ENCODE measurements around the gene IGFBP3. TPM values are rescaled to one million over a fixed set of nuclear protein-coding genes. Genes with fewer than 3 reads are reported as not detected.

Gene IGFBP3
- total and polyA plus RNA-seq, 9 of the 15 experiments (the other 6 are each of a cell fraction or from before 2014, with no cell fraction given), result 0.08 to 0.22 (median 0.10) TPM; not detected in 5

- no peaks in the 10 kb centered on the region for H3K9me3 ChIP-seq (replicated peaks; ENCODE audit: control insufficient read depth, insufficient read depth, low read depth, low read length)
- no peaks in the 10 kb centered on the region for H3K9me1 ChIP-seq (ENCODE audit: control insufficient read depth, insufficient read depth, low read length)
- DNase-seq (ENCODE audit: extremely low read depth in 1 of 4, low spot score in 3 of 4), result no peak
- no peaks in the 10 kb centered on the region for H3K79me2 ChIP-seq (ENCODE audit: control insufficient read depth, insufficient read depth, low read length)
- H3K4me2 ChIP-seq (ENCODE audit: insufficient read depth, low read length), result no peak overlapping the region
- H4K20me1 ChIP-seq (replicated peaks; ENCODE audit: control insufficient read depth, insufficient read depth, low read length), result no peaks in the 10 kb centered on the region
- no peaks in the 10 kb centered on the region for H3K36me3 ChIP-seq (ENCODE audit: control insufficient read depth, insufficient read depth, low read length)
- intact Hi-C loops (cut with micrococcal nuclease) (no loop called here), in situ Hi-C loops (cut with MboI) (no loop called here)
- CTCF ChIA-PET (ENCODE audit: low intra/inter-chr PET ratio), result no interaction called here
- no peak for FAIRE-seq
- ATAC-seq, result no peak
- H3K4me3 ChIP-seq, result no peak overlapping the region
- H2AFZ ChIP-seq (ENCODE audit: low read depth, low read length), result no peak overlapping the region
- H3K9ac ChIP-seq (ENCODE audit: insufficient read depth in 1 of 2, low read depth in 2 of 2, low read length in 2 of 2), result no peak overlapping the region
- no peak overlapping the region for H3K27ac ChIP-seq (ENCODE audit: extremely low read depth, low read depth, low read length)
- no peaks in the 10 kb centered on the region for H3K4me1 ChIP-seq (replicated peaks in 1 of 2; ENCODE audit: control insufficient read depth in 2 of 2, insufficient read depth in 2 of 2, low read length in 2 of 2)
- no TSS peak for BruUV-seq (replicated peaks)
- POLR2A ChIA-PET, result no interaction called here
- 0% methylated on average over 3 of the region's 3 CpGs for WGBS (ENCODE audit: insufficient coverage, low coverage, missing lambda C conversion rate)
- no peaks in the 10 kb centered on the region for H3K27me3 ChIP-seq (ENCODE audit: control insufficient read depth in 2 of 2, insufficient read depth in 2 of 2, low read length in 2 of 2)
- no peak for TF ChIP-seq RREB1 (CRISPR knock-in tag; IDR thresholded peaks at IDR 0.05)
- TF ChIP-seq ATF6 (CRISPR knock-in tag; IDR thresholded peaks at IDR 0.05), result no peak
- TF ChIP-seq NBN (IDR thresholded peaks at IDR 0.05; ENCODE audit: low read depth), result no peak
- no peak for TF ChIP-seq NCOA6 (IDR thresholded peaks at IDR 0.05)
- no peak for TF ChIP-seq ZNF408 (CRISPR knock-in tag; IDR thresholded peaks at IDR 0.05; ENCODE audit: low read depth)
- TF ChIP-seq ARID4B (CRISPR knock-in tag; IDR thresholded peaks at IDR 0.05), result no peak
- no peak for TF ChIP-seq U2AF1 (optimal IDR thresholded peaks at IDR 0.05; ENCODE audit: low read depth, low read length)
- TF ChIP-seq PPARD (CRISPR knock-in tag; IDR thresholded peaks at IDR 0.05), result no peak
- no peak for TF ChIP-seq TRIM25 (IDR thresholded peaks at IDR 0.05; ENCODE audit: borderline replicate concordance)
These were observed 10.2 kb downstream of the IGFBP3 start for GRCh38 chr7:45910855-45911254.
